H1 (cell line): Measurements from ENCODE around the gene CNOT6L. TPM values are rescaled to one million over a fixed set of nuclear protein-coding genes. Genes with fewer than 3 reads are reported as not detected.

Experiments
- CTCF ChIA-PET: fragments of 300-600 bp; sonication (Branson Sonifier 250); formaldehyde crosslinking; loops from one replicate; lab custom pipeline; 2021; ENCODE audit not compliant: partially characterized antibody; lab: Charles Lee
- POLR2A ChIA-PET: fragments of 300-600 bp; sonication (Branson Sonifier 250); formaldehyde crosslinking; loops from one replicate; lab custom pipeline; 2021; ENCODE audit warnings: inconsistent platforms; ENCODE audit not compliant: partially characterized antibody; lab: Charles Lee
- DNase-seq, 2 experiments: peaks; one replicate each; pipeline versions ENCODE4 v3.0.0 to v3.0.0-alpha.2; 2010 to 2022; ENCODE audit warnings: low spot score in 2 of 2, low read depth in 1 of 2, mixed read lengths in 1 of 2
- FAIRE-seq: peaks from 2 replicates; lab custom pipeline; 2011; peaks lifted over from hg19 to GRCh38; lab: Jason Lieb, UNC
- H2AFZ ChIP-seq: 2 replicates; pipeline ENCODE4 v1.8.1; 2012; ENCODE audit warnings: low read length, inconsistent platforms
- H2AK5ac ChIP-seq: 2 replicates; pipeline ENCODE4 v1.6.1; 2013; ENCODE audit warnings: low read depth, low read length
- H2BK120ac ChIP-seq: replicated peaks from 2 replicates; pipeline ENCODE3; 2013; ENCODE audit warnings: low read depth, low read length, inconsistent platforms
- H2BK12ac ChIP-seq: 2 replicates; pipeline ENCODE4 v1.6.1; 2013; ENCODE audit warnings: low read depth, low read length
- H2BK15ac ChIP-seq: 2 replicates; pipeline ENCODE4 v1.6.1; 2013; ENCODE audit warnings: low read length
- H2BK20ac ChIP-seq: 2 replicates; pipeline ENCODE4 v1.6.1; 2013; ENCODE audit warnings: low read length
- H2BK5ac ChIP-seq: 2 replicates; pipeline ENCODE4 v1.6.1; 2013; ENCODE audit warnings: low read depth, low read length
- H3K14ac ChIP-seq: 2 replicates; pipeline ENCODE4 v1.6.1; 2013; ENCODE audit warnings: inconsistent platforms; ENCODE audit not compliant: insufficient read length
- H3K18ac ChIP-seq: 2 replicates; pipeline ENCODE4 v1.6.1; 2013; ENCODE audit warnings: low read length; ENCODE audit errors: extremely low read depth
- H3K23ac ChIP-seq: 2 replicates; pipeline ENCODE4 v1.6.1; 2013; ENCODE audit warnings: inconsistent platforms; ENCODE audit not compliant: insufficient read length
- H3K23me2 ChIP-seq: 2 replicates; pipeline ENCODE4 v1.6.1; 2013; ENCODE audit warnings: low read depth, low read length
- H3K27ac ChIP-seq: 2 replicates; pipeline ENCODE4 v1.6.1; 2011; ENCODE audit warnings: low read depth, low read length, inconsistent platforms
- H3K27me3 ChIP-seq, 4 experiments: replicated peaks in 1 of 4; 1 replicate in 1 of 4; 2 replicates in 3 of 4; pipeline versions ENCODE4 v1.6.1 to v1.8.1; 2011 to 2013; ENCODE audit warnings: low read length in 3 of 4, mild to moderate bottlenecking in 3 of 4, inconsistent platforms in 2 of 4, mixed read lengths in 2 of 4, moderate library complexity in 1 of 4; ENCODE audit not compliant: control insufficient read depth in 3 of 4, insufficient read depth in 3 of 4; ENCODE audit errors: extremely low read depth in 1 of 4
- H3K36me3 ChIP-seq, 4 experiments: 2 replicates each; pipeline versions ENCODE4 v1.6.1 to v1.8.1; 2011 to 2013; ENCODE audit warnings: mild to moderate bottlenecking in 4 of 4, low read length in 3 of 4, moderate library complexity in 2 of 4, control low read depth in 1 of 4, inconsistent platforms in 1 of 4; ENCODE audit not compliant: insufficient read depth in 4 of 4, control insufficient read depth in 2 of 4
- H3K4ac ChIP-seq: replicated peaks from 2 replicates; pipeline ENCODE3; 2013; ENCODE audit warnings: low read length, low read depth, mixed read lengths, inconsistent platforms; ENCODE audit not compliant: insufficient read length
- H3K4me1 ChIP-seq, 4 experiments: replicated peaks in 1 of 4; 1 replicate in 1 of 4; 2 replicates in 3 of 4; pipeline versions ENCODE4 v1.6.1 to v1.8.1; 2011 to 2013; ENCODE audit warnings: low read length in 3 of 4, inconsistent platforms in 2 of 4, mixed read lengths in 1 of 4; ENCODE audit not compliant: insufficient read depth in 4 of 4, control insufficient read depth in 3 of 4
- H3K4me2 ChIP-seq, 2 experiments: 2 replicates each; pipeline versions ENCODE4 v1.6.1 to v1.8.1; 2011 to 2013; ENCODE audit warnings: low read depth in 2 of 2, low read length in 2 of 2, control low read depth in 1 of 2, inconsistent platforms in 1 of 2, mild to moderate bottlenecking in 1 of 2; ENCODE audit not compliant: insufficient read depth in 1 of 2
- H3K4me3 ChIP-seq, 4 experiments: fragments of 200-600, 300-600 bp in 1 of 4; sonication (generic), shearing (Covaris generic), sonication (Bioruptor Twin) in 1 of 4; 2 replicates each; pipeline versions ENCODE4 v1.5.1 to v1.8.1; 2011 to 2016; ENCODE audit warnings: low read length in 4 of 4, low read depth in 3 of 4, control low read depth in 2 of 4, inconsistent platforms in 2 of 4, mild to moderate bottlenecking in 2 of 4, mixed read lengths in 1 of 4, moderate library complexity in 1 of 4; ENCODE audit not compliant: insufficient read depth in 2 of 4; ENCODE audit errors: extremely low read depth in 1 of 4
- H3K56ac ChIP-seq: replicated peaks from 2 replicates; pipeline ENCODE3; 2013; ENCODE audit warnings: low read depth, mild to moderate bottlenecking, mixed read lengths, low read length, inconsistent platforms; ENCODE audit not compliant: insufficient read length
- H3K79me1 ChIP-seq: 2 replicates; pipeline ENCODE4 v1.6.1; 2013; ENCODE audit warnings: low read depth, low read length, control low read depth
- H3K79me2 ChIP-seq, 2 experiments: 2 replicates each; pipeline versions ENCODE4 v1.6.1 to v1.8.1; 2012 to 2013; ENCODE audit warnings: low read length in 2 of 2, mild to moderate bottlenecking in 2 of 2, inconsistent platforms in 1 of 2; ENCODE audit not compliant: insufficient read depth in 2 of 2, control insufficient read depth in 1 of 2
- H3K9ac ChIP-seq, 4 experiments: replicated peaks in 1 of 4; 1 replicate in 1 of 4; 2 replicates in 3 of 4; pipeline versions ENCODE4 v1.6.1 to v1.8.1; 2011 to 2013; ENCODE audit warnings: low read depth in 3 of 4, low read length in 3 of 4, control low read depth in 2 of 4, mild to moderate bottlenecking in 2 of 4, moderate library complexity in 2 of 4, inconsistent platforms in 1 of 4; ENCODE audit errors: extremely low read depth in 1 of 4
- H3K9me3 ChIP-seq, 2 experiments: 2 replicates each; pipeline versions ENCODE4 v1.6.1 to v1.8.1; 2012 to 2013; ENCODE audit warnings: mild to moderate bottlenecking in 2 of 2, moderate library complexity in 2 of 2, control low read depth in 1 of 2, inconsistent platforms in 1 of 2, low read depth in 1 of 2, low read length in 1 of 2, mixed read lengths in 1 of 2; ENCODE audit not compliant: insufficient read depth in 2 of 2
- H4K20me1 ChIP-seq, 2 experiments: replicated peaks in 1 of 2; 2 replicates each; pipeline versions ENCODE3 to v1.8.1; 2011 to 2013; ENCODE audit warnings: inconsistent platforms in 2 of 2, low read length in 2 of 2, mild to moderate bottlenecking in 1 of 2; ENCODE audit not compliant: insufficient read depth in 2 of 2, control insufficient read depth in 1 of 2
- H4K5ac ChIP-seq: 2 replicates; pipeline ENCODE4 v1.6.1; 2013; ENCODE audit warnings: low read length, low read depth, mixed read lengths, inconsistent platforms; ENCODE audit not compliant: insufficient read length
- H4K8ac ChIP-seq: 2 replicates; pipeline ENCODE4 v1.8.0; 2013; ENCODE audit warnings: mild to moderate bottlenecking, moderate library complexity, low read length, inconsistent platforms; ENCODE audit not compliant: insufficient read depth; ENCODE audit errors: extremely low read depth
- H4K91ac ChIP-seq: replicated peaks from 2 replicates; pipeline ENCODE3; 2013; ENCODE audit warnings: low read length, mixed read lengths, inconsistent platforms; ENCODE audit not compliant: insufficient read length
- CTBP2 ChIP-seq: IDR thresholded peaks from 2 replicates; pipeline ENCODE4 v1.7.0; 2011; ENCODE audit warnings: borderline replicate concordance, mild to moderate bottlenecking, moderate library complexity, mixed read lengths, low read length; ENCODE audit not compliant: insufficient read depth, insufficient read length
- EGR1 ChIP-seq: IDR thresholded peaks from 2 replicates; pipeline ENCODE4 v1.6.1; 2011; ENCODE audit warnings: low read depth, low read length, borderline replicate concordance
- PHF8 ChIP-seq: fragments of 200-600 bp; sonication (generic); conservative IDR thresholded peaks from 2 replicates; pipeline ENCODE4 v1.7.1; 2012; ENCODE audit warnings: low read depth, mild to moderate bottlenecking, inconsistent platforms, low read length, moderate library complexity
- POU5F1 ChIP-seq: IDR thresholded peaks from 2 replicates; pipeline ENCODE4 v1.6.1; 2011; ENCODE audit warnings: low read depth, mild to moderate bottlenecking, low read length, moderate library complexity
- TAF7 ChIP-seq: optimal IDR thresholded peaks from 2 replicates; pipeline ENCODE3; 2011; ENCODE audit warnings: low read depth, mild to moderate bottlenecking, inconsistent platforms, low read length, moderate library complexity, borderline replicate concordance
- TCF12 ChIP-seq: IDR thresholded peaks from 2 replicates; pipeline ENCODE4 v1.6.1; 2011; ENCODE audit warnings: low read depth, mild to moderate bottlenecking, low read length
- WGBS, 2 experiments: shearing (Covaris generic) in 1 of 2; methylation state at CpG; one replicate each; pipeline versions ENCODE4 v1.1.6 to v1.1.7; 2013 to 2015; ENCODE audit warnings: low lambda C conversion rate in 2 of 2, mixed read lengths in 2 of 2, inconsistent platforms in 1 of 2, low coverage in 1 of 2, missing lambda C conversion rate in 1 of 2; ENCODE audit not compliant: insufficient replicate concordance in 2 of 2, insufficient coverage in 1 of 2, insufficient read length in 1 of 2; ENCODE audit errors: extremely low coverage in 1 of 2, missing lambda C conversion rate in 1 of 2; 5-methylcytosine and 5-hydroxymethylcytosine counted together
- polyA plus RNA-seq, 7 experiments: library from polyadenylated mRNA; depleted of rRNA in 3 of 7; stranded (reverse) in 5 of 7; unstranded in 2 of 7; fragments of >200 nt in 5 of 7; fragments of 200-250 nt in 2 of 7; gene quantifications; 1 replicate in 5 of 7; 2 replicates in 1 of 7; 4 replicates in 1 of 7; pipeline versions ENCODE4 v1.2.1 to v1.2.3, GENCODE V29; 2011 to 2013; ENCODE audit warnings: missing spikeins in 2 of 7, mixed read lengths in 2 of 7
- total RNA-seq: library from RNA; stranded (reverse); fragmentation: NEBNext Ultra II Directional; extraction: Animal tissue kit (Norgen Biotek cat#: 25700); gene quantifications from 2 replicates; pipeline ENCODE4 v1.2.1, GENCODE V29; 2021
- TF ChIP-seq, protein P1 (sequence below): IDR thresholded peaks from 2 replicates; pipeline ENCODE4 v1.6.1; 2012; ENCODE audit warnings: inconsistent platforms

Gene CNOT6L
- total and polyA plus RNA-seq, 2 of the 8 experiments (the other 6 are each of a cell fraction or from before 2014, with no cell fraction given), result 2.0 to 22.4 TPM

GRCh38 chr4:77711469-77711868 is 107.7 kb downstream of the CNOT6L start:
- no peak overlapping the region for H2BK20ac ChIP-seq
- no peak overlapping the region for H3K14ac ChIP-seq
- H2AK5ac ChIP-seq, result no peak overlapping the region
- H2AFZ ChIP-seq, result no peak overlapping the region
- no peak overlapping the region for H4K5ac ChIP-seq
- FAIRE-seq, result no peak
- H4K20me1 ChIP-seq, result no peaks in the 10 kb centered on the region
- no peaks in the 10 kb centered on the region for H3K79me2 ChIP-seq
- peaks cover 0 to 3% (median 1%) of the 10 kb centered on the region in 4 experiments; a peak in 2 of 7 replicates for H3K4me1 ChIP-seq
- no peaks in the 10 kb centered on the region for H3K27me3 ChIP-seq
- H3K79me1 ChIP-seq, result no peaks in the 10 kb centered on the region; the same call in 1 of the 2 replicates
- POLR2A ChIA-PET, result no interaction called here
- 82% methylated on average over 1 of the region's 1 CpG; no CpG with 5 or more reads in 1 of the 2 experiments for WGBS, 2 experiments
- no peak overlapping the region for H3K4me3 ChIP-seq
- no peak overlapping the region for H2BK15ac ChIP-seq
- no peak overlapping the region for H2BK120ac ChIP-seq
- DNase-seq, result no peak
- H3K9ac ChIP-seq, result no peak overlapping the region
- no peak overlapping the region for H3K27ac ChIP-seq
- H3K18ac ChIP-seq, result no peak overlapping the region
- H2BK5ac ChIP-seq, result no peak overlapping the region
- no peaks in the 10 kb centered on the region for H3K36me3 ChIP-seq
- no peaks in the 10 kb centered on the region for H3K9me3 ChIP-seq
- CTCF ChIA-PET, result no interaction called here
- TF ChIP-seq, protein P1, sequence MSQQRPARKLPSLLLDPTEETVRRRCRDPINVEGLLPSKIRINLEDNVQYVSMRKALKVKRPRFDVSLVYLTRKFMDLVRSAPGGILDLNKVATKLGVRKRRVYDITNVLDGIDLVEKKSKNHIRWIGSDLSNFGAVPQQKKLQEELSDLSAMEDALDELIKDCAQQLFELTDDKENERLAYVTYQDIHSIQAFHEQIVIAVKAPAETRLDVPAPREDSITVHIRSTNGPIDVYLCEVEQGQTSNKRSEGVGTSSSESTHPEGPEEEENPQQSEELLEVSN, result no peak
- TF ChIP-seq EGR1 (no peak), TCF12 (no peak), POU5F1 (no peak), CTBP2 (no peak), TAF7 (no peak), PHF8 (no peak)
- no peak overlapping the region for H3K23ac ChIP-seq
- H3K4ac ChIP-seq, result no peak overlapping the region
- no peak overlapping the region for H4K91ac ChIP-seq
- no peak overlapping the region for H4K8ac ChIP-seq
- H3K23me2 ChIP-seq, result no peaks in the 10 kb centered on the region; the same call in 1 of the 2 replicates
- H2BK12ac ChIP-seq, result no peak overlapping the region
- H3K56ac ChIP-seq, result no peak overlapping the region
- no peak overlapping the region for H3K4me2 ChIP-seq
